Loucy (cell line): Measurements from ENCODE around the gene EFNA3.

Experiments
- H2AFZ ChIP-seq: fragments of 200-600 bp; sonication (generic); 2 replicates; pipeline ENCODE4 v1.6.0; 2016; ENCODE audit warnings: antibody characterized with exemption, mild to moderate bottlenecking, low read length, moderate library complexity
- H3F3A ChIP-seq: fragments of 200-600 bp; 2 replicates; pipeline ENCODE4 v1.6.0; 2016; ENCODE audit warnings: antibody characterized with exemption, low read depth, mild to moderate bottlenecking
- H3K27me3 ChIP-seq: fragments of 200-600 bp; sonication (generic); 2 replicates; pipeline ENCODE4 v1.6.1; 2014; ENCODE audit warnings: low read length, mild to moderate bottlenecking; ENCODE audit not compliant: insufficient read depth, poor library complexity, severe bottlenecking
- H3K36me3 ChIP-seq: fragments of 200-600 bp; sonication (generic); 2 replicates; pipeline ENCODE4 v1.6.1; 2016; ENCODE audit warnings: low read length; ENCODE audit not compliant: insufficient read depth
- H3K4me1 ChIP-seq: fragments of 200-600 bp; sonication (generic); 2 replicates; pipeline ENCODE4 v1.5.1; 2014; ENCODE audit warnings: low read length, mild to moderate bottlenecking; ENCODE audit not compliant: insufficient read depth, poor library complexity, severe bottlenecking
- H3K4me2 ChIP-seq: fragments of 200-600 bp; sonication (generic); 2 replicates; pipeline ENCODE4 v1.6.0; 2014; ENCODE audit warnings: antibody characterized with exemption, low read length, low read depth, mild to moderate bottlenecking; ENCODE audit not compliant: poor library complexity, severe bottlenecking
- H3K4me3 ChIP-seq: fragments of 200-600 bp; sonication (generic); 2 replicates; pipeline ENCODE4 v1.5.1; 2014; ENCODE audit warnings: low read length, mild to moderate bottlenecking, mixed read lengths; ENCODE audit not compliant: poor library complexity, severe bottlenecking
- H3K79me2 ChIP-seq: fragments of 200-600 bp; sonication (generic); 2 replicates; pipeline ENCODE4 v1.6.1; 2014; ENCODE audit warnings: low read length; ENCODE audit not compliant: insufficient read depth
- H3K9ac ChIP-seq: fragments of 200-600 bp; sonication (generic); 2 replicates; pipeline ENCODE4 v1.6.0; 2014; ENCODE audit warnings: mild to moderate bottlenecking, low read depth, low read length, moderate library complexity; ENCODE audit not compliant: poor library complexity, severe bottlenecking
- H3K9me2 ChIP-seq: fragments of 200-600 bp; sonication (generic); replicated peaks from 2 replicates; pipeline ENCODE4 v1.6.1; 2016; ENCODE audit warnings: low read depth, low read length, mixed read lengths
- H3K9me3 ChIP-seq: fragments of 200-600 bp; sonication (generic); 2 replicates; pipeline ENCODE4 v1.6.1; 2014; ENCODE audit warnings: mild to moderate bottlenecking, antibody characterized with exemption, low read length, low read depth; ENCODE audit not compliant: insufficient read depth
- H4K20me1 ChIP-seq: fragments of 200-600 bp; sonication (generic); 2 replicates; pipeline ENCODE4 v1.6.0; 2014; ENCODE audit warnings: antibody characterized with exemption, low read length, mild to moderate bottlenecking; ENCODE audit not compliant: insufficient read depth, poor library complexity, severe bottlenecking
- CTCF ChIP-seq: fragments of 200-600 bp; sonication (generic); conservative IDR thresholded peaks from 2 replicates; pipeline ENCODE4 v1.5.1; 2014; ENCODE audit warnings: mild to moderate bottlenecking, antibody characterized with exemption, low read length
- EZH2phosphoT487 ChIP-seq: fragments of 200-600 bp; IDR thresholded peaks from 2 replicates; pipeline ENCODE4 v1.6.1; 2018; ENCODE audit warnings: antibody characterized with exemption, mild to moderate bottlenecking, moderate library complexity, borderline replicate concordance

EFNA3 gene

GRCh38 chr1:155051342-155051776 lies 27.3 kb upstream of the EFNA3 start:
- Histone ChIP-seq H3K9ac (peak overlapping the region; percentile 71), H3K4me1 (peaks cover 23% of the 10 kb centered on the region)
- TF ChIP-seq EZH2phosphoT487: no peak
- TF ChIP-seq CTCF: no peak

GRCh38 chr1:155051777-155052398 lies 26.7 kb upstream of the EFNA3 start:
- H3K4me3 ChIP-seq: peak overlapping the region; percentile 79
- H2AFZ ChIP-seq: peak overlapping the region; percentile 83
- no peaks in the 10 kb centered on the region for H3K36me3 ChIP-seq
- H3K79me2 ChIP-seq: no peaks in the 10 kb centered on the region; the same call in 1 of the 2 replicates
- H3K4me1 ChIP-seq: peaks cover 23% of the 10 kb centered on the region
- H3K9me3 ChIP-seq: no peaks in the 10 kb centered on the region
- H3F3A ChIP-seq: no peaks in the 10 kb centered on the region
- H3K9me2 ChIP-seq: no peaks in the 10 kb centered on the region
- H4K20me1 ChIP-seq: no peaks in the 10 kb centered on the region
- peak overlapping the region; percentile 86 for H3K4me2 ChIP-seq
- H3K27me3 ChIP-seq: no peaks in the 10 kb centered on the region
- TF ChIP-seq CTCF: no peak
- H3K9ac ChIP-seq: peak overlapping the region; percentile 71

More at GRCh38 chr1:155051342-155051776, 27.3 kb upstream of the EFNA3 start:
- Histone ChIP-seq H3F3A (no peaks in the 10 kb centered on the region), H2AFZ (peak overlapping the region; percentile 83), H3K9me2 (no peaks in the 10 kb centered on the region), H3K27me3 (no peaks in the 10 kb centered on the region), H3K9me3 (no peaks in the 10 kb centered on the region), H3K4me3 (peak overlapping the region; percentile 79), H3K36me3 (no peaks in the 10 kb centered on the region), H4K20me1 (no peaks in the 10 kb centered on the region), H3K4me2 (peak overlapping the region; percentile 86), H3K79me2 (no peaks in the 10 kb centered on the region; the same call in 1 of the 2 replicates)

GRCh38 chr1:155052439-155053395 lies 25.9 kb upstream of the EFNA3 start:
- H3K9me3 ChIP-seq: no peaks in the 10 kb centered on the region
- peak overlapping the region; percentile 79 for H3K4me3 ChIP-seq
- peak overlapping the region; percentile 71 for H3K9ac ChIP-seq
- peak overlapping the region; percentile 86 for H3K4me2 ChIP-seq
- peaks cover 23% of the 10 kb centered on the region for H3K4me1 ChIP-seq
- H3F3A ChIP-seq: no peaks in the 10 kb centered on the region
- H3K79me2 ChIP-seq: no peaks in the 10 kb centered on the region; the same call in 1 of the 2 replicates
- H3K27me3 ChIP-seq: no peaks in the 10 kb centered on the region
- H3K9me2 ChIP-seq: no peaks in the 10 kb centered on the region
- TF ChIP-seq CTCF (peak; percentile 54), EZH2phosphoT487 (no peak)
- no peaks in the 10 kb centered on the region for H3K36me3 ChIP-seq
- H4K20me1 ChIP-seq: no peaks in the 10 kb centered on the region
- H2AFZ ChIP-seq: peak overlapping the region; percentile 83
